Heart left ventricle (tissue), 16 donors: Measurements from ENCODE around the gene MCL1. TPM values are rescaled to one million over a fixed set of nuclear protein-coding genes. Genes with fewer than 3 reads are reported as not detected.

Experiments
- ATAC-seq, 4 donors: fragments of 200-7000 bp; cut with Tn5 transposase; one replicate each; pipeline ENCODE4 v1.9.1; 2020 to 2022; ENCODE audit warnings: moderate library complexity in 4 of 4, mild to moderate bottlenecking in 3 of 4, moderate number of reproducible peaks in 1 of 4
- DNase-seq, 5 donors: peaks; one replicate each; pipeline ENCODE4 v3.0.0-alpha.2; 2020
- H3K27ac ChIP-seq, 12 donors: fragments of 200-600 bp; sonication (generic) in 4 of 12; one replicate each; pipeline versions ENCODE4 v1.5.0 to v1.8.0; 2016 to 2022; ENCODE audit warnings: mild to moderate bottlenecking in 2 of 12
- H3K27me3 ChIP-seq, 9 donors: fragments of 200-600 bp; sonication (generic) in 2 of 9; one replicate each; pipeline versions ENCODE4 v1.5.1 to v1.8.0; 2016 to 2022; ENCODE audit warnings: mild to moderate bottlenecking in 3 of 9
- H3K36me3 ChIP-seq, 9 donors: fragments of 200-600 bp; sonication (generic) in 2 of 9; one replicate each; pipeline versions ENCODE4 v1.5.0 to v1.8.0; 2018 to 2022; ENCODE audit warnings: mild to moderate bottlenecking in 2 of 9
- H3K4me1 ChIP-seq, 12 donors: fragments of 200-600 bp; sonication (generic) in 4 of 12; one replicate each; pipeline versions ENCODE4 v1.5.0 to v1.8.0; 2016 to 2022; ENCODE audit warnings: mild to moderate bottlenecking in 3 of 12
- H3K4me3 ChIP-seq, 12 donors: fragments of 200-600 bp; sonication (generic) in 4 of 12; one replicate each; pipeline versions ENCODE4 v1.5.0 to v1.8.0; 2017 to 2022; ENCODE audit warnings: mild to moderate bottlenecking in 9 of 12, moderate library complexity in 4 of 12
- H3K9me3 ChIP-seq, 12 donors: fragments of 200-600 bp; sonication (generic) in 4 of 12; one replicate each; pipeline versions ENCODE4 v1.5.0 to v1.8.0; 2016 to 2022; ENCODE audit warnings: mild to moderate bottlenecking in 1 of 12
- POLR2A ChIP-seq, 2 donors: fragments of 450-650 bp; IDR thresholded peaks; one replicate each; pipeline ENCODE4 v1.6.1; 2017; ENCODE audit warnings: antibody characterized with exemption in 2 of 2, mild to moderate bottlenecking in 2 of 2, moderate library complexity in 2 of 2
- WGBS, 4 donors: extraction: QIAGEN DNeasy Blood & Tissue Kit in 2 of 4; methylation state at CpG; one replicate each; pipeline versions ENCODE4 v1.1.5 to v1.1.7; 2013 to 2018; 5-methylcytosine and 5-hydroxymethylcytosine counted together
- intact Hi-C, 10 donors: fragments of 100-400 bp; cut with DNase I; formaldehyde crosslinking; loops; one replicate each; pipeline versions ENCODE4 v1.11.1 to v1.14.2; 2022
- polyA plus RNA-seq, 2 donors: library from polyadenylated mRNA; stranded (reverse); fragments of 200-250 nt; gene quantifications; one replicate each; pipeline ENCODE4 v1.2.3, GENCODE V29; 2013
- total RNA-seq, 9 donors: library from RNA; depleted of rRNA in 2 of 9; stranded (reverse); fragments of >200 nt in 2 of 9; fragmentation: NEBNext Ultra II Directional in 3 of 9; extraction: Animal tissue kit (Norgen Biotek cat#: 25700) in 3 of 9; gene quantifications; one replicate each; pipeline versions ENCODE4 v1.1.0 to v1.2.4, GENCODE V29; 2016 to 2023
- TF ChIP-seq, protein P1 (sequence below), 12 donors: fragments of 200-600 bp; sonication (generic) in 4 of 12; IDR thresholded peaks; one replicate each; pipeline versions ENCODE4 v1.5.0 to v1.8.0; 2018 to 2022; ENCODE audit warnings: antibody characterized with exemption in 12 of 12, mild to moderate bottlenecking in 5 of 12
- donor health status: ischemic (EF 13 %, LVEDD 7.1; RV severe dilation, severe dysfunction).
- donor health status: healthy with polysubstance abuse.
- donor health status: DM: no; HTN: yes; CAD: no.
- donor health status: DM: no; HTN: no; CAD: no.
- donor health status: ischemic (EF 25% LVEDD 6.9; RV normal size, moderate dysfunction).
- donor health status: ischemic (EF 25% LVEDD 5.7; RV mildly dilated, moderate dysfunction).
- donor health status: healthy.
- donor health status: DM: yes; HTN: yes; CAD: no.
- donor health status: ischemic (EF 35%, LVEDD 5.7; RV mildly dilated, moderate dysfunction).
- donor health status: nonischemic (EF 11% LVEDD 7.7; RV severe dilation, severe dysfunction).
- donor health status: DM: yes; HTN: yes; CAD: no.
- donor health status: PGD.
- donor health status: ischemic (EF 29% LVEDD 5.4; RV normal size, mild dysfunction).
- donor health status: nonischemic (EF 23%, LVEDD 6.1; RV moderate dilation, normal function).

The MCL1 gene
- total and polyA plus RNA-seq, 11 donors = 57.1 to 180 (median 104) TPM

DNA sequence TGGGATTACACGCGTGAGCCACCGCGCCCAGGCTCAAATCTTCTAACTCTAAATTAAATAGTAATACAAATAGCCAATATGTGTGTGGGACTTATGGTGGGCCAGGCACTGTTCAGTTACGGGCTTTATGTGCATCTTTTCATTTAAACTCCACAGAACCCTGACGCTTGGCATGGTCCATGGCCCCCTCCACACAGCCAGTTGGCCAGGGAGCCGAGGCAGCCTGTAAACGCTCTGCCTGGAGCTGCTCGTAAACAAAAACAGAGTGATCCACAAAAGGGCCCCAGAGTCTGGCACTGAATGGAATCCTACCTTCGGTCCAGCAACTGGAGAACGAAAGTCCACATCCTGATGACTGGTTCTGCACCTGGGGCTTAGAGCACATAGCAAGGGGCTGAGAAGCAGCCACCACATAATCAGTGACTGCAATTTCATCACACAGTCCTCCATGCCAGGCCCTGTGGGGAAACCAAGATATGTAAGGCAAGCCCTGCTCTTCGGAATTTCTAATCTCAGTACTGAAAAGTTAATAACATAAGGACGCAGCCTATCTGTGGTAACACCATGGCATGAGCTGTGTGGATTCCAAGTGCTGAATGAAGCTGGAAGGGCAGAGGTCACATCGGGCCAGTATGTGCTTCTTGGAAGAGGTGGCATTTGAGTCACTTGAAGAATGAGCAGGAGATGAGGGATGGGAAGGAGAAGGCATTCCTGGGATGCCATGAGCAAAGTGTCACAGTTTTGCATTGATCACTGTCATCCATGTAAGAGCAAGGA is 43.7 kb downstream of the MCL1 start:
- WGBS, 4 donors = 72 to 82% (median 77%) methylated on average over 14 of the region's 14 CpGs
- H3K36me3 ChIP-seq = no peaks in the 10 kb centered on the region
- intact Hi-C loops = loop anchor here in 3 of 10 donors (5.0 to 10.0 kb wide), 3 partner anchors 63 to 281 kb away; partner anchors contain the start of gene CA14 (in 1 of the 3)
- TF ChIP-seq, protein P1, sequence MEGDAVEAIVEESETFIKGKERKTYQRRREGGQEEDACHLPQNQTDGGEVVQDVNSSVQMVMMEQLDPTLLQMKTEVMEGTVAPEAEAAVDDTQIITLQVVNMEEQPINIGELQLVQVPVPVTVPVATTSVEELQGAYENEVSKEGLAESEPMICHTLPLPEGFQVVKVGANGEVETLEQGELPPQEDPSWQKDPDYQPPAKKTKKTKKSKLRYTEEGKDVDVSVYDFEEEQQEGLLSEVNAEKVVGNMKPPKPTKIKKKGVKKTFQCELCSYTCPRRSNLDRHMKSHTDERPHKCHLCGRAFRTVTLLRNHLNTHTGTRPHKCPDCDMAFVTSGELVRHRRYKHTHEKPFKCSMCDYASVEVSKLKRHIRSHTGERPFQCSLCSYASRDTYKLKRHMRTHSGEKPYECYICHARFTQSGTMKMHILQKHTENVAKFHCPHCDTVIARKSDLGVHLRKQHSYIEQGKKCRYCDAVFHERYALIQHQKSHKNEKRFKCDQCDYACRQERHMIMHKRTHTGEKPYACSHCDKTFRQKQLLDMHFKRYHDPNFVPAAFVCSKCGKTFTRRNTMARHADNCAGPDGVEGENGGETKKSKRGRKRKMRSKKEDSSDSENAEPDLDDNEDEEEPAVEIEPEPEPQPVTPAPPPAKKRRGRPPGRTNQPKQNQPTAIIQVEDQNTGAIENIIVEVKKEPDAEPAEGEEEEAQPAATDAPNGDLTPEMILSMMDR (IDR thresholded peaks at IDR 0.05) = no peak
- TF ChIP-seq POLR2A (IDR thresholded peaks at IDR 0.05) = no peak
- ATAC-seq (peak; percentile 4 to 35 (median 11)), DNase-seq (no peak)
- no peak overlapping the region for H3K4me3 ChIP-seq
- H3K9me3 ChIP-seq = no peaks in the 10 kb centered on the region
- no peaks in the 10 kb centered on the region for H3K27me3 ChIP-seq
- H3K27ac ChIP-seq = peak overlapping the region in 11 of 12 donors; percentile 11 to 73 (median 41)
- peaks cover 0 to 44% (median 9%) of the 10 kb centered on the region in 12 donors for H3K4me1 ChIP-seq

DNA sequence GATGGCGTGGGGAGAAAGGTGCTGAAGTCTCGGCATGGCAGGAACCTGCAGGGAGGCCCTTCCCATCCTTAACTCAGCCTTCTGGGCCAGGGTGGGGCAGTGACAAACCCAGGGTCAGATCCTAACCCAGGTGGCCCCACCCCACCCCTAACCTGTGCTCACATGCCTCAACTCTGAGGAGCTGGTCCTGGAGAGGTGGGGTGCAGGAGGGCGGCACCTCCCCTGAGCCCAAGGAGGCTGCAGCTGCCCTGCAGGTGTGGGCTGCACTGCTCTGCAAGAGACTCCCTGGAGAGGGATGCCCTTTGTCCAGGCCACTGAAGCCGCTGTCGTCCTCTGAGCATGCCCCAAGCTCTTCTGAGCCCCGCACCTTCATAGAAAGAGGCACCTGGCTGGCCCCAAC is 45.4 kb downstream of the MCL1 start:
- no peaks in the 10 kb centered on the region for H3K9me3 ChIP-seq
- H3K27me3 ChIP-seq = no peaks in the 10 kb centered on the region
- no peak for ATAC-seq
- no peak overlapping the region for H3K4me3 ChIP-seq
- peak overlapping the region in 8 of 12 donors; percentile 11 to 73 (median 47) for H3K27ac ChIP-seq
- 92 to 98% (median 94%) methylated on average over 3 to 6 of the region's 6 CpGs for WGBS, 4 donors
- intact Hi-C loops = loop anchor here in 7 of 10 donors (5.0 to 10.0 kb wide), 5 partner anchors 47 to 279 kb away; partner anchors contain the start of genes TARS2 (in 2 of the 7) and CA14 (in 1 of the 7)
- no peak for DNase-seq
- TF ChIP-seq, protein P1 (IDR thresholded peaks at IDR 0.05) = no peak
- TF ChIP-seq POLR2A (IDR thresholded peaks at IDR 0.05) = no peak
- H3K36me3 ChIP-seq = no peaks in the 10 kb centered on the region
- H3K4me1 ChIP-seq = peaks cover 0 to 48% (median 9%) of the 10 kb centered on the region in 12 donors

DNA sequence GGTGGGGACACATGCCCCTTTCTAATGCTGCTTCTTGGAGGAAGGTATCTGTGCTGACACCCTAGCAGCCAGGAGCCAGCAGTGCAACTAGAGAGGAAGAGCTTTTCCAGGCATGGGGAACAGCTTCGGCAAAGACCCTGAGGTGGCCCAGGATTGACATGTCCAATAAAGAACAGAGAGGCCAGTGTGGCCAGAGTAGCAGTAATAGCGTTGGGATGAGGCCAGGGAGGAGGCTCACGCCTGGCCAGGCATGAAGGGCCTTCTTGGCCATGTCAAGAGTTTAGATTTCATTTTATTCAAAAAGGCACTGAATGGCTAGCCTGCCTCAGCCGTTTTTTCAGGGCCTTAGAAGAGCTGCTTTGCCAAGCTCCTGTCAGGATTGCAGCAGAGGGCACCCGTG is 46.5 kb downstream of the MCL1 start:
- Histone ChIP-seq H3K9me3 (no peaks in the 10 kb centered on the region), H3K27ac (peak overlapping the region in 11 of 12 donors; percentile 37 to 86 (median 74)), H3K36me3 (no peaks in the 10 kb centered on the region), H3K4me1 (peaks cover 0 to 41% (median 9%) of the 10 kb centered on the region in 12 donors), H3K27me3 (no peaks in the 10 kb centered on the region), H3K4me3 (peak overlapping the region in 1 of 12 donors; percentile 2)
- DNase-seq (peak in 1 of 5 donors; percentile 19), ATAC-seq (no peak)
- intact Hi-C loops = loop anchor here in 9 of 10 donors (1.0 to 10.0 kb wide), 8 partner anchors 46 to 278 kb away; partner anchors contain the start of genes TARS2 (in 2 of the 9) and CA14 (in 1 of the 9)
- 46 to 49% (median 48%) methylated on average over 5 of the region's 5 CpGs for WGBS, 4 donors
- TF ChIP-seq, protein P1 (IDR thresholded peaks at IDR 0.05) = peak in 5 of 12 donors; percentile 13 to 33 (median 31)
- no peak for TF ChIP-seq POLR2A (IDR thresholded peaks at IDR 0.05)
